CD8-positive, alpha-beta memory T cell (primary cell): ENCODE results near the gene PARP9. TPM values are rescaled to one million over a fixed set of nuclear protein-coding genes. Genes with fewer than 3 reads are reported as not detected.

Experiments used
- CTCF ChIA-PET: fragments of 350-600 bp; sonication (Branson Sonifier 250); formaldehyde crosslinking; loops from one replicate; lab custom pipeline; 2021; ENCODE audit warnings: antibody characterized with exemption; lab: Charles Lee
- POLR2A ChIA-PET: fragments of 350-600 bp; sonication (Branson Sonifier 250); formaldehyde crosslinking; loops from one replicate; lab custom pipeline; 2021; ENCODE audit warnings: antibody characterized with exemption; lab: Charles Lee
- DNase-seq, 5 donors: peaks; one replicate each; pipeline versions ENCODE4 v3.0.0 to v3.0.0-alpha.2; 2020 to 2022; ENCODE audit warnings: mixed read lengths in 1 of 5
- H3K27ac ChIP-seq: one replicate; pipeline ENCODE4 v1.7.0; 2013; ENCODE audit warnings: low read depth, mild to moderate bottlenecking, low read length, moderate library complexity
- H3K27me3 ChIP-seq: 2 replicates; pipeline ENCODE4 v1.7.0; 2013; ENCODE audit warnings: low read length, mild to moderate bottlenecking; ENCODE audit not compliant: insufficient read depth, poor library complexity, severe bottlenecking
- H3K36me3 ChIP-seq: 2 replicates; pipeline ENCODE4 v1.7.0; 2013; ENCODE audit warnings: mild to moderate bottlenecking, low read length, moderate library complexity; ENCODE audit not compliant: insufficient read depth
- H3K4me1 ChIP-seq: 2 replicates; pipeline ENCODE4 v1.7.0; 2013; ENCODE audit warnings: mild to moderate bottlenecking, low read length, moderate library complexity; ENCODE audit not compliant: insufficient read depth
- H3K4me3 ChIP-seq: 2 replicates; pipeline ENCODE4 v1.7.0; 2013; ENCODE audit warnings: mild to moderate bottlenecking, low read length
- H3K9me3 ChIP-seq: 2 replicates; pipeline ENCODE4 v1.7.0; 2013; ENCODE audit warnings: mild to moderate bottlenecking, low read length
- H3K27ac Mint-ChIP-seq, 8 donors: one replicate each; pipeline ENCODE4 v1.8.0; 2020 to 2021; ENCODE audit warnings: mixed read lengths in 8 of 8, mild to moderate bottlenecking in 6 of 8, inconsistent platforms in 3 of 8, moderate library complexity in 3 of 8
- H3K27me3 Mint-ChIP-seq, 2 donors: one replicate each; pipeline ENCODE4 v1.8.0; 2020 to 2021; ENCODE audit warnings: mixed read lengths in 2 of 2, mild to moderate bottlenecking in 1 of 2, moderate library complexity in 1 of 2
- H3K36me3 Mint-ChIP-seq, 3 donors: one replicate each; pipeline ENCODE4 v1.8.0; 2020 to 2021; ENCODE audit warnings: mixed read lengths in 3 of 3, inconsistent platforms in 1 of 3, mild to moderate bottlenecking in 1 of 3
- H3K4me1 Mint-ChIP-seq, 3 donors: one replicate each; pipeline ENCODE4 v1.8.0; 2020 to 2021; ENCODE audit warnings: mixed read lengths in 3 of 3, inconsistent platforms in 1 of 3, mild to moderate bottlenecking in 1 of 3
- H3K4me3 Mint-ChIP-seq, 7 donors: one replicate each; pipeline ENCODE4 v1.8.0; 2020 to 2021; ENCODE audit warnings: mixed read lengths in 7 of 7, mild to moderate bottlenecking in 6 of 7, moderate library complexity in 4 of 7, inconsistent platforms in 2 of 7
- H3K9me3 Mint-ChIP-seq, 5 donors: one replicate each; pipeline ENCODE4 v1.8.0; 2020 to 2022; ENCODE audit warnings: mixed read lengths in 5 of 5, mild to moderate bottlenecking in 3 of 5, moderate library complexity in 2 of 5, inconsistent platforms in 1 of 5
- polyA plus RNA-seq: library from polyadenylated mRNA; unstranded; fragments of 300-500 nt; fragmentation: Illumina TruSeq; gene quantifications from one replicate; pipeline ENCODE4 v1.2.3, GENCODE V29; 2021
- total RNA-seq, 2 experiments: library from RNA; stranded (reverse); gene quantifications; one replicate each; pipeline ENCODE4 v1.2.3, GENCODE V29; 2021

The PARP9 gene
- total and polyA plus RNA-seq, 3 experiments from 2014 or later: 13.2 to 32.5 (median 13.4) TPM

DNA sequence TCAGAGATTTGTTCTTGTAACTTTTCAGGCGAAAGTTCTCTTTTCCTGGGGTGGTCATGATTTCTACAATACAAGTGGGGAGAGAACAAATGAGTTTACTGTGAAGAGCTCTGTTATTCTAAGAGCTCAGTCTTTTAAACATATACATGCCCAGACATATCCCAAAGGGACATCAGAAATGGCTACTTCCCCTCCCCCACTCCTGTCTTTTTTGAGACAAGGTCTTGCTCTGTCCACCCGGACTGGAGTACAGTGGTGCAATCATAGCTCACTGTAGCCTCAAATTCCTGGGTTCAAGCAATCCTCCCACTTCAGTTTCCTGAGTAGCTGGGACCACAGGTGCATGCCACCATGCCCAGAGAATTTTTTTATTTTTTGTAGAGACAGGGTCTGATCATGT is 67.6 kb downstream of the PARP9 start:
- H3K27me3 ChIP-seq: no peaks in the 10 kb centered on the region
- H3K27ac ChIP-seq: no peak overlapping the region
- peaks cover 13% of the 10 kb centered on the region for H3K4me1 ChIP-seq
- DNase-seq: no peak
- Mint-ChIP-seq H3K27ac (peak overlapping the region in 3 of 8 donors; percentile 46 to 88 (median 64)), H3K4me3 (no peak overlapping the region), H3K9me3 (no peaks in the 10 kb centered on the region), H3K27me3 (no peaks in the 10 kb centered on the region), H3K4me1 (peaks cover 43 to 61% (median 55%) of the 10 kb centered on the region in 3 donors), H3K36me3 (peaks cover 4 to 40% (median 18%) of the 10 kb centered on the region in 3 donors)
- H3K4me3 ChIP-seq: no peak overlapping the region
- H3K36me3 ChIP-seq: peaks cover 14% of the 10 kb centered on the region
- POLR2A ChIA-PET: no interaction called here
- no peaks in the 10 kb centered on the region for H3K9me3 ChIP-seq
- CTCF ChIA-PET: interaction anchor here (1.2 kb wide), 2 partner anchors 12 to 183 kb away, joined by 3 read pairs; no protein-coding TSS in a partner anchor

GRCh38 chr3:122493296-122493695 is 70.8 kb downstream of the PARP9 start:
- ChIA-PET CTCF (no interaction called here), POLR2A (no interaction called here)
- peaks cover 23 to 45% (median 44%) of the 10 kb centered on the region in 3 donors for H3K4me1 Mint-ChIP-seq

GRCh38 chr3:122488262-122488973 is 75.7 kb downstream of the PARP9 start:
- H3K9me3 Mint-ChIP-seq: no peaks in the 10 kb centered on the region

More at GRCh38 chr3:122493296-122493695, 70.8 kb downstream of the PARP9 start:
- H3K36me3 Mint-ChIP-seq: peaks cover 4 to 58% (median 25%) of the 10 kb centered on the region in 3 donors
- H3K27me3 Mint-ChIP-seq: no peaks in the 10 kb centered on the region
- Histone ChIP-seq H3K36me3 (peaks cover 14% of the 10 kb centered on the region), H3K27ac (no peak overlapping the region), H3K4me3 (no peak overlapping the region), H3K27me3 (no peaks in the 10 kb centered on the region), H3K9me3 (no peaks in the 10 kb centered on the region), H3K4me1 (peaks cover 14% of the 10 kb centered on the region)
- H3K27ac Mint-ChIP-seq: peak overlapping the region in 4 of 8 donors; percentile 4 to 71 (median 39)
- H3K4me3 Mint-ChIP-seq: no peak overlapping the region
- DNase-seq: no peak
- no peaks in the 10 kb centered on the region for H3K9me3 Mint-ChIP-seq

GRCh38 chr3:122484985-122485384 is 79.1 kb downstream of the PARP9 start:
- no peaks in the 10 kb centered on the region for H3K9me3 ChIP-seq
- DNase-seq: no peak
- ChIA-PET POLR2A (no interaction called here), CTCF (no interaction called here)
- H3K27ac ChIP-seq: no peak overlapping the region
- no peaks in the 10 kb centered on the region for H3K36me3 ChIP-seq
- Mint-ChIP-seq H3K27me3 (no peaks in the 10 kb centered on the region), H3K9me3 (no peaks in the 10 kb centered on the region), H3K36me3 (peaks cover 0 to 37% (median 9%) of the 10 kb centered on the region in 3 donors), H3K4me3 (peak overlapping the region in 1 of 7 donors; percentile 52), H3K27ac (peak overlapping the region in 1 of 8 donors; percentile 48), H3K4me1 (peaks cover 36 to 73% (median 50%) of the 10 kb centered on the region in 3 donors)
- H3K4me1 ChIP-seq: peaks cover 13% of the 10 kb centered on the region
- H3K27me3 ChIP-seq: no peaks in the 10 kb centered on the region
- no peak overlapping the region for H3K4me3 ChIP-seq

More at GRCh38 chr3:122488262-122488973, 75.7 kb downstream of the PARP9 start:
- POLR2A ChIA-PET: no interaction called here
- CTCF ChIA-PET: no interaction called here
- no peak for DNase-seq
- Mint-ChIP-seq H3K4me3 (no peak overlapping the region), H3K27ac (peak overlapping the region in 3 of 8 donors; percentile 5 to 29 (median 19)), H3K36me3 (peaks cover 4 to 54% (median 20%) of the 10 kb centered on the region in 3 donors), H3K27me3 (no peaks in the 10 kb centered on the region), H3K4me1 (peaks cover 19 to 55% (median 30%) of the 10 kb centered on the region in 3 donors)
- H3K4me3 ChIP-seq: no peak overlapping the region
- H3K4me1 ChIP-seq: peaks cover 5% of the 10 kb centered on the region
- H3K36me3 ChIP-seq: no peaks in the 10 kb centered on the region
- H3K27me3 ChIP-seq: no peaks in the 10 kb centered on the region
- H3K9me3 ChIP-seq: no peaks in the 10 kb centered on the region
- H3K27ac ChIP-seq: no peak overlapping the region

GRCh38 chr3:122481390-122481789 is 82.7 kb downstream of the PARP9 start:
- H3K4me3 Mint-ChIP-seq: peak overlapping the region in 1 of 7 donors; percentile 11
- POLR2A ChIA-PET: no interaction called here
- CTCF ChIA-PET: no interaction called here

More at GRCh38 chr3:122481390-122481789, 82.7 kb downstream of the PARP9 start:
- Histone ChIP-seq H3K4me1 (peaks cover 7% of the 10 kb centered on the region), H3K27ac (no peak overlapping the region), H3K9me3 (no peaks in the 10 kb centered on the region), H3K4me3 (no peak overlapping the region), H3K36me3 (no peaks in the 10 kb centered on the region), H3K27me3 (no peaks in the 10 kb centered on the region)
- H3K36me3 Mint-ChIP-seq: peaks cover 0 to 27% (median 6%) of the 10 kb centered on the region in 3 donors
- H3K27me3 Mint-ChIP-seq: no peaks in the 10 kb centered on the region
- peaks cover 45 to 75% (median 48%) of the 10 kb centered on the region in 3 donors for H3K4me1 Mint-ChIP-seq
- DNase-seq: no peak
- H3K9me3 Mint-ChIP-seq: no peaks in the 10 kb centered on the region
- H3K27ac Mint-ChIP-seq: peak overlapping the region in 2 of 8 donors; percentile 7 to 56

Other genes starting within 250 kb of the PARP9 start
- gene CSTA, start 239.1 kb downstream of the PARP9 start, total RNA-seq: under 1 TPM in 1 of 2 experiments, not detected in 1; 0.31 TPM
- not detected for gene CSTA, start 239.1 kb downstream of the PARP9 start, polyA plus RNA-seq
- 100 to 1,000 TPM; 140 to 175 TPM for gene MIX23, start 181.1 kb downstream of the PARP9 start, total RNA-seq
- 11.3 TPM for gene MIX23, start 181.1 kb downstream of the PARP9 start, polyA plus RNA-seq
- 10 to 100 TPM; 62.6 to 63.3 TPM for gene FAM162A, start 180.1 kb downstream of the PARP9 start, total RNA-seq
- 113 TPM for gene FAM162A, start 180.1 kb downstream of the PARP9 start, polyA plus RNA-seq
- gene WDR5B, start 148.2 kb downstream of the PARP9 start, total RNA-seq: 1 to 10 TPM; 4.6 to 4.8 TPM
- gene WDR5B, start 148.2 kb downstream of the PARP9 start, polyA plus RNA-seq: 1.6 TPM
- 10 to 100 TPM; 58.6 to 60.4 TPM for gene KPNA1, start 49.4 kb downstream of the PARP9 start, total RNA-seq
- gene KPNA1, start 49.4 kb downstream of the PARP9 start, polyA plus RNA-seq: 49.1 TPM
- gene DTX3L, start within 50 bp of the PARP9 start, total RNA-seq: 10 to 100 TPM; 22.9 to 24.3 TPM
- 31.2 TPM for gene DTX3L, start within 50 bp of the PARP9 start, polyA plus RNA-seq
- gene PARP15, start 13.3 kb upstream of the PARP9 start, total RNA-seq: 10 to 100 TPM; 12.7 to 13.9 TPM
- gene PARP15, start 13.3 kb upstream of the PARP9 start, polyA plus RNA-seq: 8.5 TPM
- 10 to 100 TPM; 41.3 to 44.8 TPM for gene PARP14, start 116.5 kb upstream of the PARP9 start, total RNA-seq
- 16.6 TPM for gene PARP14, start 116.5 kb upstream of the PARP9 start, polyA plus RNA-seq
- 10 to 100 TPM; 10.2 to 10.6 TPM for gene HSPBAP1, start 229.5 kb upstream of the PARP9 start, total RNA-seq
- gene HSPBAP1, start 229.5 kb upstream of the PARP9 start, polyA plus RNA-seq: 7.2 TPM
- gene SLC49A4, start 230.8 kb upstream of the PARP9 start, total RNA-seq: 1 to 10 TPM; 2.1 to 2.3 TPM
- gene SLC49A4, start 230.8 kb upstream of the PARP9 start, polyA plus RNA-seq: 1.6 TPM